HTERT RPE-1 (cell line): ENCODE data around the gene TPPP.
"Not testable (repeated sequence)": the region's sequence is repeated elsewhere in the genome, so short reads cannot be mapped to it uniquely, and the experiment has no call there.

Experiments used
- in situ Hi-C: fragments of 300-500 bp; cut with MboI; formaldehyde crosslinking; loops from 4 replicates; pipeline ENCODE4 v1.14.3; 2020; ENCODE audit warnings: low sequenced_read_pairs

Gene TPPP

DNA sequence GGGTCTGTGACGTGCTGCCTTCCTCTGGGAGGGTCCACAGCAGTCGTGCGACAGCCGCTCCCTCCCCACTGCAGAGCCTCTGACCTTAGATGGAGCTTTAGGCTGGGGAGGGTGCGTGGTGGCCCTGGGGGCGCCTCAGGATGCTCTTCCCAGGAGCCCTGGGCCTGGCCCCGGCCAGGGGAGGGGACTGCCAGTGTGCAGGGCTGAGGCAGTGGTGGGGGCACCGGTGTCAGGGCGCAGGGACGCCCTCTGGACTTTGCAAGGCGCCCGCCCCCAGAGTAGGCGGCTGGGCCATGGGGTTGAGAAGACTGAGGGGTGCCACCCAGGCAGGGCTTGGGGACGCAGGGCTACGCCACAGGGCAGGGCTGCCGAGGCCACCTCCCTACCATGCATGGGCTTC lies 14.6 kb downstream of the TPPP start:
- in situ Hi-C loops, result not testable (repeated sequence)

- in situ Hi-C loops, result no loop called here
Observed at GRCh38 chr5:677131-678101, 15.7 kb downstream of the TPPP start.

GRCh38 chr5:676699-677076 lies 16.5 kb downstream of the TPPP start:
- in situ Hi-C loops, result no loop called here

DNA sequence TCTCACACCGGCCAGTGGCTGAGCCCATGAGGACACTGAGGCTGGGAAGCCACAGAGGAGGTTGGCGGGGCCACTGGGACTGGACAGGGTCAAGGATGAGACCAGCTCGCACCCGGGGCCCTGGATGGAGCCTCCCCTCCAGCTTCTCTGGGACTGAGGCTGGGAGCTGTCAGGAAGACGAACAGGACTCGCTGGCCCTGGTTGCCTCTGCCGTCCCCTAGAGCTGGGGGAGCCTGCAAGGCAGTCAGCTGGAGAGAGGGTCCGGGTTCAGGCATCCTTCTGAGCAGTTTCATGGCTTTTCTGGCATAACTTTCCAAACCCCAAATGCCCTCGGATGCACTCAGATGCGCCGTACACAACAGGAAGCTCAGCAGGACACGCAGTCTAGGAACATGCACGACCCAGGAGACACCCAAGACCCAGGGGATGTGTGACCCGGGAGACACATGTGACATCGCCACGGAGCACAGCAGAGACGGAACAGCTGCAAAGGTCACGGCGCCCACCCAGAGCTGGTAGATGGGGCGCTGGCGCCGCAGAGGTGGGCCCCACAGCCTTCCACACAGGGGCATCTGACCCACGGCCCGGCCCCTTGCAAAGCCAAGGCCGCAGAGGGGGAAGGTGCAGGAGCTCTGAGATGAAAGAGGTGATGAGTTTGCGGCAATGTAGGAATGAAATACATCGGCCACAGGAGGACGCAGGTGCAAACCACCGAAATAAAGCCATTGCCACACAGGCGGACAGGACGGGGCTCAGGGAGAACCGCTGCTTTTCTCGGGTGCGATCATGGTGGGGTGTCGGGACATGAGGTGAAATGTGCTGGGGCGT lies 17.1 kb downstream of the TPPP start:
- in situ Hi-C loops, result no loop called here

- in situ Hi-C loops, result no loop called here
Observed at GRCh38 chr5:675111-675870, 17.9 kb downstream of the TPPP start.

- in situ Hi-C loops, result no loop called here
Observed at GRCh38 chr5:674630-675011, 18.5 kb downstream of the TPPP start.

DNA sequence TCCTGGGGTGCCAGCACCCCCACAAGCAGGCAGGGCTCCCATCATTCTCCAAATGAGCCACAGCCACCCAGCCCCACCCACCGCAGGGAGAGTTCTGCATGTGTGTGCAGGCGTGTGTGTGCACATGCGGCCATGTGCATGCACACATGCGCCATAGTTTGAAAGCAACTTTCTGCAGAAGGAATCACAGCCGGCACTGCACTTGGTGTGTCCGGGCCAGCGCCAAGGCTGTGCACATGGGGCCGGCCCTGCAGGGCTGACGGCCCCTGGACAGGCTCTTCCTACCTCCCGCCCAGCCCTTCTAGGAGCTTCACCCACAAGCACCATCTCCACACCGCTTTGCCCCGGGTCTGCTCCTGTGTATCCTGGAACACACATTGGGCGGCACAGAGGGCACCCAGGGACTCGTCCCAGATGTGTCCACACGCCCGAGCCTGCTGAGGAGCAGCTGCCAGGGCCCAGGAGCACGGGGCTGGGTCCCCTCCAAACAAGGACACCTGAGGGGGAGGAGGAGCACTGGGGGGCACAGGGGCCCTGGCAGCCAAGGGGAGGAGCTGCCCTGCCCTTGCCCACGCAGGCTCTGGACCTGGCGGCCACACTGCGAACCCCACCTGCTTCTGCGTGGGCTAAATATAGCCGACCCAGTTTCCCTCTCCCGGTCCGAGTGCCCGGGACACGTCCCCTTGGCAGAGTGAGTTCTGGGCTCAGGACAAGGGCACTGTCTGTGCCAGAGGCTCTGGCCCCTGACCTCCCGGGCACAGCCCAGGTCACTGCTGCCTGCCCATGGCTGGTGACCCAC lies 19.1 kb downstream of the TPPP start:
- in situ Hi-C loops, result no loop called here

DNA sequence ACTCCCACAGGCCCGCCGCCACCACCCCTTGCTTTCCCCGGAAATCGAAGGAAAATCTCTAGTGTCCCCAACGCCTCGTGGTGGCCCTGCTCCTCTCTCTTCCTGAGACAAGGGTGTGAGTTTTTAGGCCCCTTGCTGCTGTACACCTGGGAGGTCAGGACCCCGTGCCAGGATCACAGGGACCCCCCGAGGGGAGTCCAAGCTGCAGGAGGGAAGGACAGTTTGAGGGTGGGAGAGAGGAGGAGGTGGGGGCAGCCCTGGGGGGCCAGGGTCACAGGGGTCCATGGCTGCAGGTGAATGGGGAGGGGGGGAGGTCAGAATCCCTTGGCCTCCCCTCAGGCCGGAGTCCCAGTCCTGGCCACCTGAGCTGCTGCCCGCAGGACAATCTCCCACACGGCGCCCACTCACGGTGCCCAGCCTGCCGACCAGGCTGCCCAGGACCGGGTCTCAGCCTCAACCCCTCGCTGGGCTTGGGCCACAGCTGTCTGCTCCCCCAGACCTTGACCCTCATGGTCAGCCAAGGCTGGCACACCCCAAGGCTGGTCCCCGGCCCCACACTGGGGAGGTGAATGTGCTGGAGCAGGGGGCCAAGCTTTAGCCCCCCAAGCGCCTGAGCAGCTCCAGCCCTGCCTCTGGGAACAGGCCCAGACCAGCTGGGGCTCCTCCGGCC lies 19.9 kb downstream of the TPPP start:
- in situ Hi-C loops, result no loop called here

GRCh38 chr5:672329-673160 lies 20.6 kb downstream of the TPPP start:
- in situ Hi-C loops, result no loop called here

DNA sequence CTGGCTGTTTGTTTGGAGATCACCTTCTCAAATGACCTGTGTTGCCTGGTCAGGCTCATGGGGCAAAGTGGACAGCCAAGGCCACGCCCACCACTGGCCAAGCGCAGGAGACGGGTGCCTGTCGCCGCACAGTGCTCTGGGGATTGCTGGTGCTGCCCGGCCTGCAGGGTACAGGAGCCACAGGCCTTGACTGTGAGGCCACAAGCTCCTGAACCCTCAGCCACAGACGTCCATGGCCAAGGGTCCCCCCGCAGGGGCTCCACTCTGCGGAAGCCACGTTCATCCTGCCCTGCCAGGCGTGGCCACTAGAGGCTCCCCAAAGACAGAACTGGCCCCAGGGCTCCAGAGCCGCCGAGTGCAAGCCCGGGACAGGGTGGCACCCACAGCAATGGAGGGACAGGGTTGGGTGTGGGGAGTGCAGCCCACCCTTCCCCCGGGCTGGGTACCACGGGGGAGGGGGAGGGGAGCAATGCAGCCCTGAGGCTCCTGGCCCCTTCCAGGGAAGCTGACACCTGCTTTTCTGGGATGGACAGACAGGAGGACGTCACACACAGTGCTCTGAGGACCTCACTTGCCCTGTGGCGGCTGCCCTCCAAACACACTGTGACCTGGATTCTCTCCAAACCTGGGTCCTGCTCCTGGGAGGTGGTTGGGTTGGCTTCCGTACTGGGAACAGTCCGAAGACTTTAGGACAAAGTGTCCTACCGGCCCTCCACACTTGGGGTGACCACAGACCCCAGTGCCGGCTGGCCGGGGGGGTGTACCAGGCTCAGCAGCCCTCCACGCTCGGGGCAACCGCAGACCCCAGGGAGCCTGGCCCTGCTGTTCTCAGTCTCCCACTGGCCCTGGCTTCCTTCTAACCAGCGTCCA lies 21.5 kb downstream of the TPPP start:
- in situ Hi-C loops, result no loop called here

- in situ Hi-C loops, result no loop called here
Observed at GRCh38 chr5:670396-671270, 22.5 kb downstream of the TPPP start.

DNA sequence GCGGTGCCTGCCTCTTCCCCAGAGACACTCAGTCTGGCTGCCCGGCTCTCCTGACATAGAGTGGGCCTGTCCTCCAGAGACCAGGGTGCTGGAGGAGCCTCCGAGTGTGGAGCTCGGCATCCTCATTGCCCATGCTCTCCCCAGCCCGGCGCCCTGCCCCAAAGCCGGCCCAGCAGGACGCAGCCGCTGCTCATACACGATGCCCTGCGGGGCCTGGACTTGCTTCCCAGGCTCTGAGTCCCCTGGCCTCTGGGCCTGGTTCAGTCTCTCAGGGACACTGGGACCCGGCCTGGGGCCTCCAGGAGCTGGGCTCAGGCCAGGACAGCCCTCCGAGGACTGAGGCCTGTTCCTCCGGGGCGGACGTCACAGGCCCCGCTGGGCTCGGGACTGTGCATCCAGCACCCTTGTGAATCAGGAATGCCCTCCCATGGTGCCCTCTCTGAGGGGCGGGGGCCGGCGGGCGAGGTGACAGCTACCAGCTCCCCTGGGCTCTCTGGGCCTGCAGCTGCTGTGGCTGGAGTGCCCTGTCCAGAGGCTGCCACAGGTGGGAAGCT lies 23.2 kb downstream of the TPPP start:
- in situ Hi-C loops, result no loop called here

DNA sequence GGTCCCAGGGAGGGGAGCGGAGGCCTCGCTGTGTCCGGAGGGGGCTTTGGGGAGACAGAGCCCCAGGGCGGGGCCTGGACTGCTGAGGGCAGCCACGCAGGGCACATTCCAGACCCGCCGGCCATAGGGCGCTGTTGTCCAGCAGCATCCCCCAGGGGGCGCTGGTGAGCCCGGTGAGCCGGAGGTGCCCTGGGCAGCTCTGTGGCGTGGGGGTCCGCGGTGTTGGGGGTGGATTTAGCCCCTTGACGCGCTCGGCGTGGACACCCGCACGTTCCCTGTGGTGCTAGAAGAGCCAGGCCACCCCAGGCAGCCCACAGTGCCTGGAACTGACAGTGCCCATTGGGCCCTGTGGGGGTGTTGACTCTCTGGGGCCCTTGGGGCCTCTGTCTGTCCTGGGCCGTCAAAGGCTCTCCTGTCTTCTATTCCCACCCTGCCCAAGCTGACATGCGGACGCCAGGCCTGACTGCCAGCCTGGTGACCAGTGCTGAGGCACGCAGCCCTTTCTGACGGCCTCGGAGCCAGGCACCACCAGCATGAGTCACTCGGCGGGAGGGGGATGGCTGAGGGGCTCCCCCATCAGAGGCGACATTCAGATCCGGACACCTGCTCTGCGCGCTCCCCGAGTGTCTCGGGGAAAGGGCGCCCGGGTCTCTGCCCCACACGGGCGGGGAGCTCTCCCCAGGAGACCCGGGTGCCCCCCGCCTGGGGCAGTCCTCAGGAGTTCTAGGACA lies 23.9 kb downstream of the TPPP start:
- in situ Hi-C loops, result no loop called here

- in situ Hi-C loops, result no loop called here
Observed at GRCh38 chr5:668283-668995, 24.7 kb downstream of the TPPP start.

DNA sequence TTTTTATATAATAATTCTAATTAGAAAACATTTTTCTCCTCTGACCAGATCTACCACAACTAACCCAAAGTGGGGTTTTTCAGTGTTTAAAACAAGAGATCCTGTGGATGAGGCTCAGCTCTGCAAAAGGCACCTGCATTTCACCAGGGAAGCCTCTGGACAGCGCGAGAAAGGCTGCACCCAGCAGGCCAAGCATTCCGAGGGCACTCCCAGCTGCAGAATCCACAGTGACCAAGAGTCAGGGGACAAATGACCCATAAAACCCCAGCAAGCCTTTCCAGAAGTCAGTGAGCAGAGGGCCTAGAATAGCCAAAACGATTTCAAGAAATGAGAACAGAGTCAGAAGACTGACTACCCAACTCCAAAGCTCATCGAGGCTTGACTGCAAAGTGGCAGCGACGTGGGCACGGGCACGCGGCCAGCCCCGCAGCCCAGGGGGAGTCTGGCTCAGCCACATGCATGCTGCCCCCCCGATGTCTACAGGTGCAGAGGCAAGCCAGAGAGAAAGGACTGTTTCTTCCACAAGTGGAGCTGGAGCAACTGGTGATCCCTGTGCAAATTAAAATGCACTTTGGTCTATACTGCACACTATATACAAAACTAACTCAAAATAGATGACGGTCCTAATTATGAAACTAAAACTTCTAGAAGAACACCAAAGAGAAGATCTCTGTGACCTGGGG lies 26.2 kb downstream of the TPPP start:
- in situ Hi-C loops, result no loop called here
